GM06990 (cell line): ENCODE data around the gene HIP1.
"Not testable (repeated sequence)": the region's sequence is repeated elsewhere in the genome, so short reads cannot be mapped to it uniquely, and the experiment has no call there.

Experiments used
- DNase-seq: peaks from one replicate; pipeline ENCODE4 v3.0.0-alpha.2; 2011; ENCODE audit not compliant: insufficient read length; ENCODE audit errors: extremely low read depth
- H3K27me3 ChIP-seq: replicated peaks from 2 replicates; pipeline ENCODE4 v1.6.0; 2011; ENCODE audit warnings: low read length; ENCODE audit not compliant: control insufficient read depth, insufficient read depth
- H3K36me3 ChIP-seq: 2 replicates; pipeline ENCODE4 v1.5.1; 2011; ENCODE audit warnings: low read length; ENCODE audit not compliant: control insufficient read depth, insufficient read depth
- H3K4me3 ChIP-seq: replicated peaks from 2 replicates; pipeline ENCODE4 v1.5.1; 2011; ENCODE audit warnings: low read depth, mild to moderate bottlenecking, control low read depth, low read length
- TF ChIP-seq, protein P1 (sequence below): IDR thresholded peaks from 2 replicates; pipeline ENCODE4 v1.5.1; 2011; ENCODE audit warnings: low read length, control low read depth, mild to moderate bottlenecking, inconsistent platforms; ENCODE audit not compliant: insufficient read depth, poor library complexity, severe bottlenecking

The HIP1 gene

DNA sequence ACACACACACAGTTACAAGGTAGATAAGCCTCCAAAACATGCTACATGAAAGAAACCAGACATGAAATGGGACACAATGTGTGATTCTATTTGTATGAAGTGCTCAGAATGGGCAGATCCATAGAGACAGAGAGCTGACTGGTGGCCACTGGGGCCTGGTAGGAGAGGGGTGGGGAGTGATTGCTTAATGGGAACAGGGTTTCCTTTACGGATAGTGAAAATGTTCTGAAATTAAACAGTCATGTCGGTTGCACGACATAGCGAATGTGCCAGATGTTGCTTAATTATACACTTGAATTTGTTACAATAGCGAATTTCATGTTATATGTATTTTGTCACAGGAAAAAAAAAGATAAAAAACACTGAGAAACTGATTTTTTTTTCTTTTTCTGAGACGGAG is 124.3 kb downstream of the HIP1 start:
- no peak for DNase-seq
- no peaks in the 10 kb centered on the region for H3K36me3 ChIP-seq
- H3K27me3 ChIP-seq, result no peaks in the 10 kb centered on the region
- TF ChIP-seq, protein P1, sequence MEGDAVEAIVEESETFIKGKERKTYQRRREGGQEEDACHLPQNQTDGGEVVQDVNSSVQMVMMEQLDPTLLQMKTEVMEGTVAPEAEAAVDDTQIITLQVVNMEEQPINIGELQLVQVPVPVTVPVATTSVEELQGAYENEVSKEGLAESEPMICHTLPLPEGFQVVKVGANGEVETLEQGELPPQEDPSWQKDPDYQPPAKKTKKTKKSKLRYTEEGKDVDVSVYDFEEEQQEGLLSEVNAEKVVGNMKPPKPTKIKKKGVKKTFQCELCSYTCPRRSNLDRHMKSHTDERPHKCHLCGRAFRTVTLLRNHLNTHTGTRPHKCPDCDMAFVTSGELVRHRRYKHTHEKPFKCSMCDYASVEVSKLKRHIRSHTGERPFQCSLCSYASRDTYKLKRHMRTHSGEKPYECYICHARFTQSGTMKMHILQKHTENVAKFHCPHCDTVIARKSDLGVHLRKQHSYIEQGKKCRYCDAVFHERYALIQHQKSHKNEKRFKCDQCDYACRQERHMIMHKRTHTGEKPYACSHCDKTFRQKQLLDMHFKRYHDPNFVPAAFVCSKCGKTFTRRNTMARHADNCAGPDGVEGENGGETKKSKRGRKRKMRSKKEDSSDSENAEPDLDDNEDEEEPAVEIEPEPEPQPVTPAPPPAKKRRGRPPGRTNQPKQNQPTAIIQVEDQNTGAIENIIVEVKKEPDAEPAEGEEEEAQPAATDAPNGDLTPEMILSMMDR, result no peak
- H3K4me3 ChIP-seq, result no peak overlapping the region

DNA sequence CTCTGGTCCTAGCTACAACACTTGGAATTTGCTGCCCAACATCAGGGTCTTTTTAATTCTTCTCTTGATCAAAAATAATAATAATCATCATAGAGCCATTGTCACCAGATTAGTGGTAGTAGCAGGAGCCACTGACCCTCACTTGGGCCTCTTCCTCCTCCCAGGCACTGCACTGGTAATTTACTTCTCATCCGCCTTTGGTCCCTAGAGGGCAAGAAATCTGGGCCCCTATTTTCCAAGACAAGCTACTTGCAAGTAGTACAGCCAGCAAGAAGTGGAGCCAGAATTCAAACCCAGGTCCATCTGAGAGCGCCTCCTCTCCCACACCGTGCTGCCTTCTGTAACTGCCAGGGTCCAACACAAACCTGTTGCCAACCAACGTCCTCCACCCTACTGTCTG is 125.4 kb downstream of the HIP1 start:
- H3K4me3 ChIP-seq, result no peak overlapping the region
- H3K27me3 ChIP-seq, result no peaks in the 10 kb centered on the region
- no peak for DNase-seq
- TF ChIP-seq, protein P1, result no peak
- no peaks in the 10 kb centered on the region for H3K36me3 ChIP-seq

DNA sequence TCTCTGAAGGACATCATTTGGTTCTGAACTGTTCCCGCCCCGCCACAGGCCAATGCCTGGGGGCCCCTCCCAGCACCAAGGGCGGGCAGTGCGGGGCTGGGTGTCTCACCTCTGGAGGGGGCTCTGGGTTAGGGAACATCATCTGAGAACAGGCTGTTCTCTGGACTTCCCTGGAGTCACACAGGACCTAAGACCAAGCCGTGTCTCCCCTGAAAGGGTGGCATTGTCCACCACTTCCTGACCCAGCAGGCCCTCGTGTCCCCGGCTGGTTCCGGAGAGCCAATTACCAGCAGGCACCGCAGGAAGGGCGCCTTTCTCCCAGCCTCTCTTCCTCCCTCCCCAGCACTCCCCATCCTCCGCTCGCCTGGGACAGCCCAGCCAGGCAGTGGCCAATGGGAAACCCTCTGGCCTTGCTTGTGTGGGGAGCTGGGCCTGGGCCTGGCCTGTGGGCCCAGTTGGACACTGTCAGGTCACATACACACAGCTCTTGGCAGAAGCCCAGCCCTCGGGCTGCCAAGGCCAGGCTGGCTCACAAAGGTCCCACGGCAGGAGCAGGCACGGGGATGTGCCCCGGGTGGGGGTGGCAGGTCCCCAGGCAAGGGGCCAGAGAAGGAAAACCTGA is 127.1 kb downstream of the HIP1 start:
- no peak overlapping the region for H3K4me3 ChIP-seq
- no peaks in the 10 kb centered on the region for H3K27me3 ChIP-seq
- DNase-seq, result no peak
- TF ChIP-seq, protein P1, result no peak
- no peaks in the 10 kb centered on the region for H3K36me3 ChIP-seq

DNA sequence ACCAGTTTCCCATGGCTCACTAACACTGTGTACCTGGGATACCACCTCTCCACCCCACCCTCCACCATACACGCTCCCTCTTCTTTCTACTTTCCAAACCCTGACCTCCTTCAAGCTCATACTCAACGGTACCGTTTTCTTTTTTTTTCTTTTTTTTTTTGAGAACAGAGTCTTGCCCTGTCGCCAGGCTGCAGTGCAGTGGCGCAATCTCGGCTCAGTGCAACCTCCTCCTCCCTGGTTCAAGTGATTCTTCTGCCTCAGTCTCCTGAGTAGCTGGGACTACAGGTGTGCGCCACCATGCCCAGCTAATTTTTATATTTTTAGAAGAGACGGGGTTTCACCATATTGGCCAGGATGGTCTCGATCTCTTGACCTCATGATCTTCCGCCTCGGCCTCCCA is 129.3 kb downstream of the HIP1 start:
- not testable (repeated sequence) for H3K4me3 ChIP-seq, H3K36me3 ChIP-seq, H3K27me3 ChIP-seq, DNase-seq

DNA sequence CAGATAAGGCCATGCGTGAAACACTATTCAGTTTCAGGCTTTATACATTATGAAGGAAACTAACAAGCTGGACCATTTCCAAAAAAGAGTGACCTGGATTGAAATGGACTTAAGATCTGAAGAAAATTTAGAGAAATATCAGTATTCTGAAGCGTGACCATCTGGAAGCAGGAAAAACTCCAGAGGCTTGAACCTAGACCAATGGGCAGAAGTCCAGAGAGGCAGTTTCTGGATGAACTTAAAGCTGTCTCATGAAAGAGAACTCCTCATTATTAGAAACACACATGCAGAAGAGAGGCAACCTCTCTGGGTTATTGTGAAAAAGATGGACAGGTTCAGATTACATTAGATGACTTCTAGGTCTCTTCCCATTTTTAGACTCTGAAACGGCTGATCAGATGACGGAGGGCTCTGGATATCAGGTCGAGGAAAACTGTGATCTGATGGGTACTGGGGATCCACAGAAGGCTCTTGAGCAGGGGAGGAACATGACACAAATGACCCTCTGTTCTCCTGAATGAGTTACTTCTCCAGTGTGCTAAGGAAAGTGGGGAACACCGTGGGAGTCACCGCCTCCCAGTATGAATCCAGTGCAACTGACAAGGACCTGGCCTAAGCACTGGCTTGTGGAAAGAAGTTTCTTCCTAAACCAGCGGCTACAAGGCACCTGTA is 130.2 kb downstream of the HIP1 start:
- no peaks in the 10 kb centered on the region for H3K36me3 ChIP-seq
- DNase-seq, result no peak
- H3K4me3 ChIP-seq, result no peak overlapping the region
- H3K27me3 ChIP-seq, result no peaks in the 10 kb centered on the region
- TF ChIP-seq, protein P1, result no peak

DNA sequence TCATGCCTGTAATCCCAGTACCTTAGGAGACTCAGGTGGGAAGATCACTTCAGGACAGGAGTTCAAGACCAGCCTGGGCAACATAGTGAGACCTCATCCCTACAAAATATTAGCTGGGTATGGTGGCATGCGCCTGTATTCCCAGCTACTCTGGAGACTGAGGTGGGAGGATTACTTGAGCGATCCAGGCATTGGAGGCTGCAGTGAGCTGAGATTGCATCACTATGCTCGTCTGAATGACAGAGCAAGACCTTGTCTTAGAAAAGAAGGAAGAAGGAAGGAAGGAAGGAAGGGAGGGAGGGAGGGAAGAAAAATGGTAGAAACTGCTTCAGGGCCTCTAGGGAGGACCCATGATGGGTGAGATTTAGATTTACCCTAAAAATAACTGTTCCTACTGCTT is 134.3 kb downstream of the HIP1 start:
- Histone ChIP-seq H3K36me3 (no peaks in the 10 kb centered on the region), H3K27me3 (no peaks in the 10 kb centered on the region), H3K4me3 (no peak overlapping the region)
- no peak for DNase-seq
- TF ChIP-seq, protein P1, result no peak

DNA sequence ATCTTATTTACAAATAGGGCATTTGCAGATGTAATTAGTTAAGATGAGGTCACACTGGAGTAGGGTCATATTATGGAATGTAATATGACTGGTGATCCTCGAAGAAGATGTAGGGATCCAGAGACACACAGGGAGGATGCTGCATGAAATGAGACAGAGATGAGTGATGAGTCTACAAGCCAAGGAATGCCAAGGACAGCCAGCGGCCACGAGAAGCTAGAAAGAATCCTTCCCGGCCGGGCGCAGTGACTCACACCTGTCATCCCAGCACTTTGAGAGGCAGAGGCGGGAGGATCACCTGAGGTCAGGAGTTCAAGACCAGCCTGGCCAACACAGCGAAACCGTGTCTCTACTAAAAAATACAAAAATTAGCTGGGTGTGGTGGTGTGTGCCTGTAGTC is 135.9 kb downstream of the HIP1 start:
- DNase-seq, H3K4me3 ChIP-seq: not testable (repeated sequence)

More for the DNA sequence above, 135.9 kb downstream of the HIP1 start:
- H3K27me3 ChIP-seq, H3K36me3 ChIP-seq: not testable (repeated sequence)
